ENCODE measurements around the gene ZNF296. TPM values are rescaled to one million over a fixed set of nuclear protein-coding genes. Genes with fewer than 3 reads are reported as not detected.
"Not testable (repeated sequence)": the region's sequence is repeated elsewhere in the genome, so short reads cannot be mapped to it uniquely, and the experiment has no call there.

Gene ZNF296
- polyA plus RNA-seq (ENCODE audit: insufficient read length), result 1.0 TPM

DNA sequence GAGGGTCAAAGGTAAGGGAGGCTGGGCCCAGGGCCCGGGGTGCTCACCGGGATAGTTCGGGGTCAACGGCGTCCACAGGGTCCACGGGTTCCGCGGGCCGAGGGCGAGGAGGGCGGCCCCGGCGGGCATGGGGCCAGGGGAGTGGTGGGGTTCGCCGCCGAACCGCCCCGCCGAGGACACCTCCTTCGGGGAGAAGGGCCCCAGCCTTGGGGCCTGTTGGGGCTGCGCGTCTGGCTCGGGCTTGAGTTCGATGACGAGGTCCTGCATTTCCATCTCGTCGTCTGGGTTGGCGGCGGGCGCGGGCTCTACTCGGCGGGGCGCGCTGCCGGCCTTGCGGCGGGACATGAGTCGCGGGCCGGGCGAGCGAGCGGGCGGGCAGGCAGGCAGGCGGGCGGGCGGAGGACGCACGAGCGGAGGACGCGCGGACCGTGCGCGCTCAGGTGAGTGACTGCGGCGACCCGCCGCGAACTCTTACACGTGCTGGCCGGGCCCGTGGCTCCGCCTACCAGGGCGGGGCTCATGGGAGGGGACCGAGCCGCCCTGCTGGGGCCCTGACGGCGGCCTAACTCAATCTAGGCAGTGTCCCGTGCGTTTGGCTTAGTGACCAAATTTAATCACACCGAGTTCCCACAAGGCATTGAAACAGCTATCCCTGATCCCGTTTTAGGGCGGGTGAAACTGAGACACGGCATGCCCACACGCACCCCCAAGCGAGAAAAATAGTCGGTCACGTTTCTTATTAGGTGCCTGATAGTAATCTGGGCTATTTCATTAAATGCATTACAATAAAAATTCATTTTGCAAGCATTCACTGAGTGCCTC lies at the start of gene ZNF296:
Gene ZNF296 (minus strand): TSS at position 450 of the 822 bp plus-strand sequence. CDS start 105 bp downstream, at position 345.
- peak; percentile 40 for DNase-seq

DNA sequence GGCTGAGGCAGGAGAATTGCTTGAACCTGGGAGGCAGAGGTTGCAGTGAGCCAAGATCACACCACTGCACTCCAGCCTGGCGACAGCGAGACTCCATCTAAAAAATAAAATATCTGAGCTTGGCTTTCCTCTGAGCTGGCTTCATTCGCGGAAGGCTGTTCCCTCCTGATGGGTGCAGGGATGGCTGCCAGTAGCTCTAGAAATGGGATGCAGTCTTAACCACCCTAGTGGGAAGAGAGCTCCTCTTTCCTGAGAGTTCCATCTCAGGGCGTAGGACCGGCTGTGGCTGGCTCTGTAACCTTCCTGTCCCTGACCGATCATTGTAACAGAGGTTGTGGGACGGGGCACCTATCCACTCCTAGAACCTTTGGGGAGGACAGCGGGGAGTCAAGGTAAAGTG lies 49.1 kb upstream of the ZNF296 start:
- DNase-seq, result no peak

- DNase-seq, result no peak
These were observed 47.7 kb upstream of the ZNF296 start for GRCh38 chr19:45124021-45124420.

- no peak for DNase-seq
These were observed 47.2 kb upstream of the ZNF296 start for GRCh38 chr19:45123440-45123850.

- no peak for DNase-seq
These were observed 46.6 kb upstream of the ZNF296 start for GRCh38 chr19:45122832-45123231.

- no peak for DNase-seq
These were observed 45.6 kb upstream of the ZNF296 start for GRCh38 chr19:45121827-45122345.

DNA sequence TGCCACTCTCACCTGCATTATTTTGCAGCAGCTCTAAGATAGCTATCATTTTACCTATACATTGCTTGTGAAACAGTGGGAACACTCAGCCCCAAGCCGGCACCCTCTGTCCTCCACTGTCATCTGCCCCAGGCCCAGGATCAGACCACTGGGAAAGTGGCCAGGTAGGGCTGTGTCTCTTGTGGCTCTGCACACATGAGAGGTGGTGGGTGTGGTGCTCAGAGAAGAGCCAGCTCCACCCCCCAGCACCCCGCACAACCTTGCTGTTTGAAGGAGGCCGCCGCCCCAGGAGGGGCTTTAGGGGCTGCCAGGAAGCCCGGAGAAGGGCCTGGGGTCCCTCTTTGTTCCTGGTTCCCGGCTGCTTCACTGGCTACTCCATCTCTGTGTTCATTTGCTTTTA lies 43.3 kb upstream of the ZNF296 start:
- no peak for DNase-seq

GRCh38 chr19:45118591-45119355 lies 42.5 kb upstream of the ZNF296 start:
- not testable (repeated sequence) for DNase-seq

DNA sequence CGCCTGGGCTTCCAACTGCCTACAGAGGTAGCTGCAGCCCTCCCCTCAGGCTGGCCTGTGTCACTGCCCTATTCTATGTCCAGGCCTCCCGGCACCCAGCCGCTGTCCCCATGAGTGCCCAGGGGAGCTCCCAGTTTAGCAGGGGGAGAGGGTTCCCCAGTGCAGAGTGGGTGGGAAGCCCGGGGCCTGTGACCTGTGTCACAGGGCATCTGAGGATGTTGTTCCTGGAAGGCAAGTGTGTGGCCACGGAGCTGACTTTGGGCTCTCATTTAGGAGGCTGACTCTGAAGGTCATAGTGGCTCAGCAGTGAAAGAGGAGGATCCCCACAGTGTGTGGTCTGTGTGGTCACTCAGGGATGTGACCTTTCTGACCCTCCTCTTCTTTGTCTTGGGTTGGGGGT lies 41.8 kb upstream of the ZNF296 start:
- no peak for DNase-seq

DNA sequence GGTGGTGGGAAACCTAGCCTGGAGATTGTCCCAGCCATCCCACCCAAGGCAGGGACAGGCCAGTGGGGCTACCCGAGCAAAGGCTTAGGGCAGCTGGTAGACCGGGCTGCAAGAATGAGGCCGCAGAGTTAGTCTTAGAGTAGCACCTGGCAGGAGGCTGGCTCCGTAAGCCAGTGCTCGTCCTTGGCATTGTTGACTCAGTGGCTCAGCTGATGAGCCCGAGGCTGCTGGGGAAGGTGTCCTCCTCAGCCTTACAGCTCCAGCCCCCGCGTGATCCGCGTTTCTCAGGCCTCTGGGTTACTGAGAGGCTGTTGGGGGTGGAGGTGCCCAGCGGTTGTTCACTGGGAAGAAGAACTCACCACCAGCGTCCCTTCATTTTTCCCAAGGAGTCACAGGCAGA lies 41.4 kb upstream of the ZNF296 start:
- no peak for DNase-seq

GRCh38 chr19:45117167-45117594 lies 40.9 kb upstream of the ZNF296 start:
- DNase-seq, result no peak

DNA sequence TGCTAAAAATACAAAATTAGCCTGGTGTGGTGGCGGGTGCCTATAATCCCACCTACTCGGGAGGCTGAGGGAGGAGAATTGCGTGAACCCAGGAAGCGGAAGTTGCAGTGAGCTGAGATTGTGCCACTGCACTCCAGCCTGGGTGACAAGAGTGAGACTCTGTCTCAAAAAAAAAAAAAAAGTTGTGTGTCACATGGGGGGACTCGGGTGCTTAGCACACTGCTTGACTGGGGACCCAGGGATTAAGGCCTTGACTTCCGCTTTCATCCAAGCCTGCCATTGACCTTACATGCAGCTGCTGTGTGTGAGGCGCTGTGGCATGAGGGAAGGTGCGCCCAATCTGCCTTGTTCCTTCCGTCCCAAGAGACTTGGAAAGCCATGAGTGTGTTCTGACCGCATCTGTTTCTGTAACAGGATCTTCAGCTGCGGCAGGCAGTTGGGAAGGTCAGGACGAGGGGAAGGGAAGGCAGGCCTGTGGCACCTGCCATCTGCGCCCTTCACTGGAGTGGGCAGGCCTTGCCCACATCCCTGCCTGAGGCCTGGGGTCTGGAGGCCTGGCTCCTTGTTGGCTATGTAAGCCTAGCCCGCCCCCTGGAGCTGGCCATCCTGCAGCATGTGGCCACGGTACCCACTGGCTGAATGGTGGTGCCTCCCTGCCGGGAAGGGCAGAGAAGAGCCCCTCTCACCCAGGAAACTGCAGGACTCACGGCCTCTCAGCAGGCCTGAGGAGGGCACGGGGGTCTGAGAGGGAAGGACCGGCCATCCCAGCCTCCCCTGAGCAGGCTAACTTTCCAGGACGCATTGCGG lies 39.7 kb upstream of the ZNF296 start:
- no peak for DNase-seq

DNA sequence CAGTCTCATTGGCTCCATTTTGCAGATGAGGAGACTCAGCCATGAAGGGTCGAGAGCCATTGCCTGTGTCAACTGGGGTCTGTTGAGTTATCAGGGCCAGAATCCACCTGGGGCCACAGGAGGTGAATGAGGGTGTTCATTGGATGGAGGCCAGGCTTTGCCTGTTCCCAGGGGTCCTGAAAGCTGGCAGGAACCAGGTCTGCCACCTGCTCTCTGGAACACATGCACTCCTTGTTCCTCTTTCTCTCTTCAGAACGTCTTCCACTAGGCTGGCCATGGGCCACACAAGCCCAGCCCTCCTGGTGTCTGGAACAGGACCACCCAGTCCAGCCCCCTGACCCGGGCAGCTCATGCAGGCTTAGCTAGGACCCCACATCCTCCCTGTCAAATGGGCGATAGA lies 37.8 kb upstream of the ZNF296 start:
- DNase-seq, result no peak

- DNase-seq, result no peak
These were observed 37.4 kb upstream of the ZNF296 start for GRCh38 chr19:45113628-45114027.

DNA sequence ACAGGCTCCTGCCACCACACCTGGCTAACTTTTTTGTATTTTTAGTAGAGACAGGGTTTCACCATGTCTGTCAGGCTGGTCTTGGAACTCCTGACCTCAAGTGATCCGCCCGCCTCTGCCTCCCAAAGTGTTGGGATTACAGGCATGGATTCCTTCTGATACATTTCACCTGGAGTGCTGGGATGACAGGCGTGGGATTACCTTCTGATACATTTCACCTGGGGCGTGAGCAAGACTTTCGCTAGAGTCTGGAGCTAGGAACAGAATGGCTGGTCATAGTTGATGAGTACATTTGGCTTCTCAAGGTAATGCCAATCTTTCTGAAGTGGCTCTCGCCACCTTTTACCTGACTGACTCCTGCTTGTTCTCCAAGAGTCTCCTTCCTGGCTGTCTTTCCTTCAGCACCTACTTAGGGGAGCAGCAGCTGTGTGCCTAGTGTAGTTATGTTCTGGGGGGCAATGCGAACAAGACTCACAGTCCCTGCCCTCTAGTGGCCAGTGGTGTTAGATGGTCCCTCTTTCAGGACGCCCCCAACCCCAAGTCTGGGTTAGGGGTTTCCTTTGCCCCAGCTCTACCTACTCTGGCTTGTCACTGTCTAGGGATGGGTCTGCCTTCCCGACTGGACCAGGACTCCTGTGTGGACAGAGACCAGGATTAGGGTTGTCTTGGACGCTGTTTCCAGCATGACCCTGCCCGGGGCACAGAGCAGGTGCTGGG lies 36.0 kb upstream of the ZNF296 start:
- DNase-seq, result no peak

DNA sequence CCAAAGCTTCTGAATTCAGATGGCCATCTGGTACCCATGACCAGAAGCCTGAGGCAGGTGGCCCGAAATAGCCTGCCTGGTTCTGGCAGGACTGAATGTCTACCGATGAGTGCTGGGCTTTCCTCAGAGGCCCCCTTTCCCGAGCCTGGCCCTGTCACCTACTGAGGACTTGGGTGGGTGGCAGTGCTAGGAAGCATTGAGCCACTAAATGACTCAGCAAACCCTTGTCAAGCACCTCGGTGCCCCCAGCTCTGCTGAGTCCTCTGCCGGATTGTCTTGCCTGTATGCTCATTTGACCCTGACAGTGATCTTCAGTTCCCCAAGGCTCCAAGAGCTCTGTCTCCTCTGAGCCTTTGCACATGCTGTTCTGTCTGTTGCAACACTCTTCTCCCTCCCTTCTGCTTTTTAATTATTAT lies 34.6 kb upstream of the ZNF296 start:
- no peak for DNase-seq

DNA sequence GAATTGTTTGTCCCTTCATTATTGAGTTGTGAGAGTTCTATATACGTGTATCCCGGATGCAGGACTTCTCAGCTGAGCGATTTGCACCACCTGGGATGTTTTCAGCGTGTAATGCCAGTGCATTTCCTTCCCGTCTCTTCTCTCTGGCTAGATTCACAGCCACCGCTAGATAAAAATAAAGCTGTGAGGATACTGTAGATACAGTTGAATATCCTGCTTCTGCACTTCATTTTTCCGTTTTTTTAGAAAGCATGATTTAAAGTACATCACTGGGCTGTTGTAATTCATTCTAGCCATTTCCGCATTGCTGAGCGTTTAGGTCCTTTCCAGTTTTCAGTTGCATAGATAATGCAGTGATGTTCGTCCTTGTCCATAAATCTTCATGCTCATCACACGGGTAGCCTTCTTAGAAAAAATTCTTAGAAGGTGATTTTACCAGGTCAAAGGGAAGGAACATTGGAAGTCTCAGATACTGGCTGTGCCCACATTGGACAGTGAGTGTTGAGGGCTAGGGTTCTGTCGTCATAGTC lies 31.4 kb upstream of the ZNF296 start:
- DNase-seq, result no peak

GRCh38 chr19:45106363-45106762 lies 30.1 kb upstream of the ZNF296 start:
- DNase-seq, result not testable (repeated sequence)

- DNase-seq, result no peak
These were observed 28.5 kb upstream of the ZNF296 start for GRCh38 chr19:45104658-45105349.

- no peak for DNase-seq
These were observed 27.4 kb upstream of the ZNF296 start for GRCh38 chr19:45103508-45104319.
